Caki2 (cell line): Measurements from ENCODE around the gene DICER1. TPM values are rescaled to one million over a fixed set of nuclear protein-coding genes. Genes with fewer than 3 reads are reported as not detected.

Experiments used
- DNase-seq: peaks from one replicate; pipeline ENCODE4 v3.0.0-alpha.2; 2015; ENCODE audit warnings: low read depth
- in situ Hi-C: cut with HindIII; loops from 2 replicates; pipeline ENCODE4 v1.10.0; 2016; ENCODE audit warnings: low sequenced_read_pairs, low pct_unique_long_range_greater_than_20kb, mixed read lengths
- total RNA-seq: library from RNA; depleted of rRNA; stranded (reverse); fragments of >200 nt; shearing (Covaris generic); gene quantifications from 2 replicates; pipeline ENCODE4 v1.2.3, GENCODE V29; 2014; ENCODE audit warnings: low replicate concordance

DICER1 gene
- total RNA-seq, 1 experiment from 2014 or later, result 11.6 TPM

DNA sequence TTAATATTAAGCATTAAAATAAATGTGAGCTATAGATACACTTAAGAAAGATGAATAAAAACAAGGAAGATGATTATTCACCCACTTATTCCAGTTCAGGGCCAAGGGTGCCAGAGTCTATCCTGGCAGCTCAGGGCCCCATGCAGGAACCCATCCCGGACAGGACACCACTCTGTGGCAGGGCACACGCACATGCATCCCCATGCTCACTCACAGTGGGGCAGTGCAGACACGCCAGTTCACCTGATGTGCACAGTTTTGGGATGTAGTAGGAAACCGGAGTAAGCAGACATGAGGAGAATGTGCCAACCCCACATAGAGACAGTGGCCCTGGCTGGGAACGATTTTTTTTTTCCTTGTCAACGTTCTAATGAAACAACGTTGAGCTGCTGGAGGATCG is 47.2 kb downstream of the DICER1 start:
- in situ Hi-C loops, result no loop called here
- no peak for DNase-seq

GRCh38 chr14:95107711-95108110 is 49.6 kb downstream of the DICER1 start:
- in situ Hi-C loops, result no loop called here
- DNase-seq, result no peak

DNA sequence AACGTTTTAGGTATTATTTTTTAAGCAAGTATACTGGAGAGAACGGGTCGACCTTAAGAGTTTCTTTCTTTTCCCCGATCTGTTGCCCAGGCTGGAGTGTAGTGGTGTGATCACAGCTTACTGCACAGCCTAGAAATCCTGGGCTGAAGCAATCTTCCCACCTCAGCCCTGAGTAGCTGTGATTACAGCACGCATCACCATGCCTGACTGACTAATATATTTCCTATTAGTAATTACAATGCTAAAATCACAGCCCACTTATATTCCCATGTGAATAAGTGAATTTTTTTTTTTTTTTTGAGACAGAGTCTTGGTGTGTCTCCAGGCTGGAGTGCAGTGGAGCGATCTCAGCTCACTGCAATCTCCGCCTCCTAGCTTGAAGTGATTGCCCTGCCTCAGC is 50.4 kb downstream of the DICER1 start:
- in situ Hi-C loops, result no loop called here

DNA sequence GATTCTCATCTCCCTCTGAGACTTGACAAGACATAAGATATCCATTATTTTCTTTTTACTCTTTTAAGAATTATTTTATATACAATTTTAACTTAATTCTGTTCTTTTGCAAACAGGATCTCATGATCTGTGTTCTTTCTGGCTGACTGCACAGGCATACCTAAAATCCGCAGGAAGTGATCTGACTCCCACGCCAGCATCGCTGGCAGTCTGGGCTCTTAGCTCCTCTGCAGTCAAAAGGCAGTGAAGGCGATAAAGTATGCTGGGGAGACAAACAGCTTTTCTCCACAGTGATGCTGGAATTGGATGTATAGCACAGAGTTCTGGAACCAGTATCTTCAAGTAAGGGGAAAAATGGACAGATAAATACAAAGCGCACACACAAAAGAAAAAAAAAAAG is 52.4 kb downstream of the DICER1 start:
- no peak for DNase-seq
- in situ Hi-C loops, result no loop called here

More for the DNA sequence above, 50.4 kb downstream of the DICER1 start:
- no peak for DNase-seq

- no peak for DNase-seq
- in situ Hi-C loops, result no loop called here
Measured at GRCh38 chr14:95102680-95103044, 54.7 kb downstream of the DICER1 start.

- in situ Hi-C loops, result no loop called here
- no peak for DNase-seq
Measured at GRCh38 chr14:95101736-95102679, 55.3 kb downstream of the DICER1 start.

DNA sequence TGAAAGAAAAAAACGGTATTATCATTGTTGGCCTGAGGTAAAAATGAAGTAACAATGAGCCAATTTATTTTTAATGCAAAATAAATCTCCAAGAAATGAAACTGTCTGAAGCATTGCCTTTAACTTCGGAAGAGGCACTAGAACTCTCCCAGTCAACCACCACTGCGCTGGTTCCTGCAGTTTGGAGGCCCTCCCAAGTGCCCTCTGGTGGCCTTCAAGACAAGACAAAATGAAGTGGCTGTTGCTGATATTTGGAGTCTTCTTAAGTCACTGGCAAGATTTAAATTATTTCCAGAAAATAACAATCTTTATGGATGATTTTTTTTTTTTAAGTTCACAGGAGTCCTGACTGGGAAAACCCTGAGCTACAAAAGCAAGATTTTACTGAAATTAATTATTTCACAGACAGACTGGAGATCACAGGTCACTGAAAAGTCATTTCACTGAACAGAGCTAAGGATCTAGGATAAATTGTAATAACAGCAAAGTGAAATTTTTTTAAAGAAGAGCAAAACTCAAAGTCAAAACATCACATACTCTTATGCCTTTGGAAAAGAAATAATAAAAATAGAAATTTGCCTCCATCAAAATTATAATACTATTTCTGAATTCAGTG is 58.2 kb downstream of the DICER1 start:
- in situ Hi-C loops, result no loop called here
- peak; percentile 14 for DNase-seq

GRCh38 chr14:95097385-95097784 is 59.9 kb downstream of the DICER1 start:
- in situ Hi-C loops, result no loop called here

GRCh38 chr14:95096476-95096875 is 60.9 kb downstream of the DICER1 start:
- DNase-seq, result no peak
- in situ Hi-C loops, result no loop called here

More at GRCh38 chr14:95097385-95097784, 59.9 kb downstream of the DICER1 start:
- DNase-seq, result no peak

DNA sequence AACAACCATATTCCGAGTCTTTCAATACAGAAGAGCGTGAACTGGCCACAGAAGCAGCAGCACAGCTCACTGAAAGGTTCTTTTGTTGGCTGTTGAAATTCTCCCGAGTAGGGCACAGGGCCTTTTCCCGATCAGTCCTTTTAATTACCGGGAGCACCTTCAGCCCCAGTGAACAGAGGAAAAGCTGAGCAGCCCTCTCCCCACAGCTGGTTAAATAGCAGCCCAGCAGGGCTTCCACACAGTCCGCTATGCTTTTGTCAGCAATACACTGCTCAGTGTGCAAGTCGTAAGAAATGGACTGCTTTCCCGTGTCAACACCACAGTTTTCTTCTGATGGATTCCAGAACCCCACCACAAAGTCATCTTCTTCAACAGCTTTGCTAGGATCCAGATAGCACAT is 61.3 kb downstream of the DICER1 start:
- in situ Hi-C loops, result no loop called here
- DNase-seq, result no peak

DNA sequence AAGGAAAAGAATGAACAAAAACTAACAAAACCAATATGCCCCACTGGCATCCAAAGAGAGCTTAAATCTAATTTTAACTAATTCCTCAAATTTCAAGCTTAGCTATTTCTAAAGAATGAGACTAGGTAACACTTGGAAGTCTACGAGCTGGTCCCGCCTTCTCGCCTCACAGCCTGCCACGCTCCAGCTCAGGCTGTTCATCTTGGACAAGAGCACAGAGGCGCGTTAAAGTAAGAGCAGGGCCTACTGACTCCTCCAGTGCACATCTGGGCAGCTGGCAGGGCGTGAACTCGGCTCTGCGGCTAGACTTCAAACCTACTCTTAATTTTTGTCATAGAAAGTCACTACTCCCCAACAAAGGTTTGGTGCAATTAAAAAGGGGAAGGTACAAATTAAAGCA is 64.6 kb downstream of the DICER1 start:
- DNase-seq, result no peak
- in situ Hi-C loops, result no loop called here

DNA sequence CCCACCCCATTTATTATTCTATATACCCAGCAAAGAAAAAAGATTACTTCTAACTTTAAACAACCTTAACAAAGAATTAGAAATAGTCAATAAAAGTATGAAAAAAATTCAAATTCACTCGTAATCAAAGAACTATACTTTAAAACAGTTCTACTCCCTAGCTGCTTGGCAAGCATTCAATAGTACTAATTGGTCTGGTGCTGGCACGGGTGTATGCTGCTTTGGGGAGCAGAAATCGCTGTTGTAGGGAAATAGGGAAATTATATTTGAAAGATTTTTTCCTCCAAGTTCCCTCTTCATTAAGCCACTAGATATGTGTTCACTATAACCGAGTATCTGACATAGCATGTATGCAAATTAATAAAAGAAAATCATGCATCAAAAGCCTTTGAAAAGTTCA is 65.7 kb downstream of the DICER1 start:
- in situ Hi-C loops, result no loop called here
- DNase-seq, result no peak

DNA sequence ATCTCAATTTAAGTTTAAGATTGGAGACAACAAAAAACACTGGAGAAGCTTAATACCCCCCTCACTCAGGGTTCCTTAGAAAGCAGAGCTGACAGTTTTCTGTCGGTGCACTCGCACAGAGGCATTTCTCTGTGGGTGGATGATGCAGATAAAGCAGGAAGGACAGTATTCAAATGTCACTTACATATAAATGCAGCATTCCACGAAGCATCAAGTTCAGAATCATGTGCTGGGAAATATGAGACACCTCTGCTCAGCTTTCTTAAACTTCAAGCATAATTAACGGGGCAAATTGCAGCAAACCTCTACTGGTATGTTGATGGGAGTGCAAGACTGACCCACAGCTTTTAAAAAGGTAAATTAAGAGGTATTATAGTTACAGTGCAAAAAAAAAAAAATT is 68.7 kb downstream of the DICER1 start:
- in situ Hi-C loops, result no loop called here
- no peak for DNase-seq

DNA sequence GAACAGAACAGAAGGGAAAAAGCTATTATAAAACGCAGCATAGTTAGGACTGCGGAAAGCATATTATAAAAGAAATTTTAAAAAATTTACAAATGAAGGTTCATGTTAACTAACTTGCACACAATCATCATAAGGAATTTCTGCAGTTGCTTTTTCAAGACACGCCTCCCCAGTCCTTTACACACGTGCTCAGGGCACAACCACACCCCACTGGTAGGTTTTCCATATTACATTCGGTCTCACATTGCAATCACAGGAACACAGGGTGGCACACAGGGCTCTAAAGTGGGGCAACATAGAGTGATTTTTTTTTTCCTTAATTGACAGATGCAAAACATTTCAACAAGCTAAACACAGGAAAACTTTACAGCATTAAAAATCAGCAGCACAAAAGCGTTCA is 69.7 kb downstream of the DICER1 start:
- DNase-seq, result no peak
- in situ Hi-C loops, result no loop called here

- no peak for DNase-seq
- in situ Hi-C loops, result no loop called here
Measured at GRCh38 chr14:95085321-95085720, 72.0 kb downstream of the DICER1 start.

GRCh38 chr14:95078867-95079266 is 78.5 kb downstream of the DICER1 start:
- in situ Hi-C loops, result no loop called here
- no peak for DNase-seq

DNA sequence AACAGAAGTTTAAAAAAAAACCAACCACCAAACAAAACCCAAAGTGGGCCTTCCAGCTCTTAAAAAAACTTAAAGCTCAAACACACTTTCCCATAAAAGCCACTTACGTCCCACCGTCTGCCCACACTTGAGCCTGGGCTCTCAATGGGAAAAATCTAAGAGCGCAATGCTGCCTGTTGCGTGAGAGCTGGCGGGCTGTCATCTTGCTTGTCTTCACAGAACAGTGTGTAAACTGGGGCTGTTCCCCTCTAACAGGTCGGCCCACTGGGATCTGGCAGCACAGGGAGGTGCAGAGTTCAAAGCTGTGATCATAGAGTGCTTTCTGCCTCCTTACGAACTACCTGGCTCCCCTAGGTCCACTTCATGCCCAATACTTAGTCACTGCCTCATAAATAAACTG is 80.0 kb downstream of the DICER1 start:
- in situ Hi-C loops, result no loop called here
- no peak for DNase-seq

- in situ Hi-C loops, result no loop called here
- no peak for DNase-seq
Measured at GRCh38 chr14:95075789-95076188, 81.5 kb downstream of the DICER1 start.

GRCh38 chr14:95073947-95074346 is 83.4 kb downstream of the DICER1 start:
- no peak for DNase-seq
- in situ Hi-C loops, result no loop called here
